ENCODE results near the gene MTARC1. TPM values are rescaled to one million over a fixed set of nuclear protein-coding genes. Genes with fewer than 3 reads are reported as not detected.

Gene MTARC1
- total RNA-seq, 2 experiments from 2014 or later: not detected

- BruUV-seq (replicated peaks): no TSS peak
- Histone ChIP-seq H3K4me3 (ENCODE audit: low read depth, low read length, poor library complexity, severe bottlenecking) (no peak overlapping the region), H3K4me1 (ENCODE audit: insufficient read depth, low read length, poor library complexity, severe bottlenecking) (no peaks in the 10 kb centered on the region), H3K27ac (ENCODE audit: low read depth, low read length, poor library complexity, severe bottlenecking) (no peak overlapping the region), H3K4me2 (ENCODE audit: low read length) (no peak overlapping the region), H3K79me2 (ENCODE audit: insufficient read depth, low read depth, low read length) (no peaks in the 10 kb centered on the region), H3K9me3 (ENCODE audit: low read length) (no peaks in the 10 kb centered on the region), H3K36me3 (ENCODE audit: insufficient read depth, low read length) (no peaks in the 10 kb centered on the region), H4K20me1 (ENCODE audit: insufficient read depth, low read length) (no peaks in the 10 kb centered on the region), H3K9me2 (ENCODE audit: insufficient read depth, low read length) (no peaks in the 10 kb centered on the region), H2AFZ (ENCODE audit: low read length) (no peak overlapping the region)
- intact Hi-C loops (cut with micrococcal nuclease; ENCODE audit: unreplicated experiment): loop anchor here (2.0 kb wide), 1 partner anchor 393 kb away; no protein-coding TSS in a partner anchor
- ChIA-PET CTCF (ENCODE audit: unreplicated experiment) (no interaction called here), POLR2A (no interaction called here)
- DNase-seq (ENCODE audit: low spot score): no peak
- TF ChIP-seq CTCF (conservative IDR thresholded peaks at IDR 0.05; ENCODE audit: low read length): no peak
- no peak for TF ChIP-seq EZH2phosphoT487 (IDR thresholded peaks at IDR 0.05; ENCODE audit: borderline replicate concordance, low read depth, low read length)
Observed at GRCh38 chr1:220809704-220810103, 23.0 kb downstream of the MTARC1 start.

GRCh38 chr1:220810179-220810653, 23.5 kb downstream of the MTARC1 start:
- CTCF ChIA-PET (ENCODE audit: unreplicated experiment): no interaction called here
- Histone ChIP-seq H3K4me2 (ENCODE audit: low read length) (peak overlapping the region; percentile 10; the same call in 1 of the 2 replicates), H3K9me3 (ENCODE audit: low read length) (no peaks in the 10 kb centered on the region), H2AFZ (ENCODE audit: low read length) (no peak overlapping the region), H3K79me2 (ENCODE audit: insufficient read depth, low read depth, low read length) (no peaks in the 10 kb centered on the region), H4K20me1 (ENCODE audit: insufficient read depth, low read length) (no peaks in the 10 kb centered on the region), H3K9me2 (ENCODE audit: insufficient read depth, low read length) (no peaks in the 10 kb centered on the region), H3K36me3 (ENCODE audit: insufficient read depth, low read length) (no peaks in the 10 kb centered on the region), H3K27ac (ENCODE audit: low read depth, low read length, poor library complexity, severe bottlenecking) (no peak overlapping the region), H3K4me1 (ENCODE audit: insufficient read depth, low read length, poor library complexity, severe bottlenecking) (no peaks in the 10 kb centered on the region), H3K4me3 (ENCODE audit: low read depth, low read length, poor library complexity, severe bottlenecking) (no peak overlapping the region)
- intact Hi-C loops (cut with micrococcal nuclease; ENCODE audit: unreplicated experiment): loop anchor here (2.0 kb wide), 1 partner anchor 393 kb away; no protein-coding TSS in a partner anchor
- DNase-seq (ENCODE audit: low spot score): peak; percentile 66
- TF ChIP-seq CTCF (conservative IDR thresholded peaks at IDR 0.05; ENCODE audit: low read length) (peak; percentile 83), EZH2phosphoT487 (IDR thresholded peaks at IDR 0.05; ENCODE audit: borderline replicate concordance, low read depth, low read length) (no peak)
- no TSS peak for BruUV-seq (replicated peaks)
- POLR2A ChIA-PET: no interaction called here

GRCh38 chr1:220810963-220811362, 24.2 kb downstream of the MTARC1 start:
- no peaks in the 10 kb centered on the region for H3K9me2 ChIP-seq (ENCODE audit: insufficient read depth, low read length)
- no peaks in the 10 kb centered on the region for H3K9me3 ChIP-seq (ENCODE audit: low read length)
- H3K4me1 ChIP-seq (ENCODE audit: insufficient read depth, low read length, poor library complexity, severe bottlenecking): no peaks in the 10 kb centered on the region
- H3K27ac ChIP-seq (ENCODE audit: low read depth, low read length, poor library complexity, severe bottlenecking): no peak overlapping the region
- no peak overlapping the region for H3K4me3 ChIP-seq (ENCODE audit: low read depth, low read length, poor library complexity, severe bottlenecking)
- TF ChIP-seq EZH2phosphoT487 (IDR thresholded peaks at IDR 0.05; ENCODE audit: borderline replicate concordance, low read depth, low read length) (no peak), CTCF (conservative IDR thresholded peaks at IDR 0.05; ENCODE audit: low read length) (no peak)
- ChIA-PET CTCF (ENCODE audit: unreplicated experiment) (no interaction called here), POLR2A (interaction anchor here (1.1 kb wide), 1 partner anchor 484 kb away, joined by 3 read pairs; no protein-coding TSS in a partner anchor)
- no TSS peak for BruUV-seq (replicated peaks)
- no peaks in the 10 kb centered on the region for H3K79me2 ChIP-seq (ENCODE audit: insufficient read depth, low read depth, low read length)
- no peaks in the 10 kb centered on the region for H3K36me3 ChIP-seq (ENCODE audit: insufficient read depth, low read length)
- DNase-seq (ENCODE audit: low spot score): no peak
- no peak overlapping the region for H2AFZ ChIP-seq (ENCODE audit: low read length)
- no peaks in the 10 kb centered on the region for H4K20me1 ChIP-seq (ENCODE audit: insufficient read depth, low read length)
- no peak overlapping the region for H3K4me2 ChIP-seq (ENCODE audit: low read length)
- intact Hi-C loops (cut with micrococcal nuclease; ENCODE audit: unreplicated experiment): loop anchor here (2.0 kb wide), 1 partner anchor 392 kb away; no protein-coding TSS in a partner anchor
